ENCODE data around the gene UVRAG. TPM values are rescaled to one million over a fixed set of nuclear protein-coding genes. Genes with fewer than 3 reads are reported as not detected.

UVRAG gene
- total RNA-seq, 1 donor from 2014 or later = 17.8 TPM

DNA sequence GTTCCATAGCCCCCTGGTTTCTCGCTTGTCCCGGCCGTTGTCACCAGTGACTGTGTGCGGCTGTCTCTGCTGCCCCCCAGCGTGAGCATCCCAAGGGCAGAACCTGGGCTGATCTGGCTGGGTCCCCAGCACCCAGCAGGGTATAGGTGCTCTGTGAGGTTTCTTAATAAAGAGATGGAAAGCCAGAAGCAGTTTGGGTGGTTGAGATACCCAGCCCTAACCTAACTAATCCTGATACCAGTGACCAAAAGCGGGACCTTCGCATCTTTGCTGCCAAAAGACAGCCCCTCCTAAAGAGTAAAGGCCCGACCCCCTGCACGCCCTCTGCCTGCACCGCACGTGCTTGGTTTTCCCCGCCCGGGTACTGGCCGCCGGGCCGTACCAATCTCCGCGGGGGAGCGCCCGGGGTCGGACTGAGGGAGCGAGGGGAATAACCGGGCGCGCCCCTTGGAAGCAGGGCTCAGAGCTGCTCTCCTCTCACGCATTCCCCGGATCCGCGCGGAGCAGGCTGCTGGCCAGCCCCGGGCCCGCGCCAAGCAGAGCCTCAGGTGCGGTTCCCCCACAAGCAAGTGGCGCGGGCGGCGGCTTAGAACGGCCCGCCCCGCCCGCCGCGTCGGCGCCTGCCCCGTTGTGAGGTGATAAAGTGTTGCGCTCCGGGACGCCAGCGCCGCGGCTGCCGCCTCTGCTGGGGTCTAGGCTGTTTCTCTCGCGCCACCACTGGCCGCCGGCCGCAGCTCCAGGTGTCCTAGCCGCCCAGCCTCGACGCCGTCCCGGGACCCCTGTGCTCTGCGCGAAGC is 46.7 kb upstream of the UVRAG start, which contains the start of gene DGAT2:
Gene DGAT2 (plus strand): TSS at position 667 of the 797 bp plus-strand sequence. CDS start 214 bp downstream, outside the sequence.
- H3K4me1 Mint-ChIP-seq (ENCODE audit: low read depth, unreplicated experiment) = no peaks in the 10 kb centered on the region
- H3K36me3 Mint-ChIP-seq (ENCODE audit: unreplicated experiment) = no peaks in the 10 kb centered on the region
- TF ChIP-seq, protein P1, sequence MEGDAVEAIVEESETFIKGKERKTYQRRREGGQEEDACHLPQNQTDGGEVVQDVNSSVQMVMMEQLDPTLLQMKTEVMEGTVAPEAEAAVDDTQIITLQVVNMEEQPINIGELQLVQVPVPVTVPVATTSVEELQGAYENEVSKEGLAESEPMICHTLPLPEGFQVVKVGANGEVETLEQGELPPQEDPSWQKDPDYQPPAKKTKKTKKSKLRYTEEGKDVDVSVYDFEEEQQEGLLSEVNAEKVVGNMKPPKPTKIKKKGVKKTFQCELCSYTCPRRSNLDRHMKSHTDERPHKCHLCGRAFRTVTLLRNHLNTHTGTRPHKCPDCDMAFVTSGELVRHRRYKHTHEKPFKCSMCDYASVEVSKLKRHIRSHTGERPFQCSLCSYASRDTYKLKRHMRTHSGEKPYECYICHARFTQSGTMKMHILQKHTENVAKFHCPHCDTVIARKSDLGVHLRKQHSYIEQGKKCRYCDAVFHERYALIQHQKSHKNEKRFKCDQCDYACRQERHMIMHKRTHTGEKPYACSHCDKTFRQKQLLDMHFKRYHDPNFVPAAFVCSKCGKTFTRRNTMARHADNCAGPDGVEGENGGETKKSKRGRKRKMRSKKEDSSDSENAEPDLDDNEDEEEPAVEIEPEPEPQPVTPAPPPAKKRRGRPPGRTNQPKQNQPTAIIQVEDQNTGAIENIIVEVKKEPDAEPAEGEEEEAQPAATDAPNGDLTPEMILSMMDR (IDR thresholded peaks at IDR 0.05; ENCODE audit: partially characterized antibody, unreplicated experiment) = no peak
- DNase-seq = peak; percentile 79
- no peak within 1 kb of the TSS for H3K27ac Mint-ChIP-seq (ENCODE audit: unreplicated experiment)
- H3K27me3 Mint-ChIP-seq (ENCODE audit: unreplicated experiment) = peaks cover 10% of the 10 kb centered on the region
- peaks cover 7% of the 10 kb centered on the region for H3K9me3 Mint-ChIP-seq (ENCODE audit: unreplicated experiment)
- H3K4me3 Mint-ChIP-seq (ENCODE audit: unreplicated experiment) = peak within 1 kb of the TSS; percentile 78

DNA sequence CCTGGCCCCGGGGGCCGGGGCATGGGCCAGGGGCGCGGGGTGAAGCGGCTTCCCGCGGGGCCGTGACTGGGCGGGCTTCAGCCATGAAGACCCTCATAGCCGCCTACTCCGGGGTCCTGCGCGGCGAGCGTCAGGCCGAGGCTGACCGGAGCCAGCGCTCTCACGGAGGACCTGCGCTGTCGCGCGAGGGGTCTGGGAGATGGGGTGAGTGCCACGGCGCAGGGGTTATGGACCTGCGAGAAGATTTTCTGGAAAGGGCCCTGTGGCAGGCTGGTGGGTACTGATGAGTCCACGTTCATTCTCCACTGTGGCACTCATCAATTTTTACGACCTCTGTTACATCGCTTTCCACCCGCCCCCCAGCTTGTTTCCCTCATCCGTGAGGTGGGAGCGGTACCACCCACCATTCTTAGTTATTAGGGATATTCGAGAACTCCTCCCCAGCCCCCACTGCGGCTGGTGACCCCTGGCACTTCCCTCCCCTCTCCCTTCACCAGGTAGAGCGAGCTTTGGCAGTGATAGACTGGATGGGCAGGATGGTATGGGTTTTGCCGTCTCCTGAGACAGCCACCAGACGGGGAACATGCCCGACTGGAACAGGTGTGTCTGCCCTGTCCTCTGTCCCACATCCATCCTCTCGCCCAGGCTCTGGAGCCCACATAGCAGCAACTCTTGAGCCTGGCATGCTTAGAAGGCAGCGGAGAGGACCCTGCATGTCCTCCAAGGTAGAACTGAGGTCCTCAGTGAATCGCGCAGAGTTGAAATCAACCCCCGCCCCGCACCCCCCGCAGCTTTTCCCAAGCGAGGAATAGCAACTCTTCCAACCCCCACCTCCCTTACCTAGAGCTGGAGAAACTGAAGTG is 45.9 kb upstream of the UVRAG start:
- Mint-ChIP-seq H3K27me3 (ENCODE audit: unreplicated experiment) (peaks cover 10% of the 10 kb centered on the region), H3K36me3 (ENCODE audit: unreplicated experiment) (no peaks in the 10 kb centered on the region), H3K9me3 (ENCODE audit: unreplicated experiment) (peaks cover 10% of the 10 kb centered on the region), H3K27ac (ENCODE audit: unreplicated experiment) (no peak overlapping the region), H3K4me3 (ENCODE audit: unreplicated experiment) (peak overlapping the region; percentile 52), H3K4me1 (ENCODE audit: low read depth, unreplicated experiment) (no peaks in the 10 kb centered on the region)
- TF ChIP-seq, protein P1 (IDR thresholded peaks at IDR 0.05; ENCODE audit: partially characterized antibody, unreplicated experiment) = no peak
- DNase-seq = no peak

DNA sequence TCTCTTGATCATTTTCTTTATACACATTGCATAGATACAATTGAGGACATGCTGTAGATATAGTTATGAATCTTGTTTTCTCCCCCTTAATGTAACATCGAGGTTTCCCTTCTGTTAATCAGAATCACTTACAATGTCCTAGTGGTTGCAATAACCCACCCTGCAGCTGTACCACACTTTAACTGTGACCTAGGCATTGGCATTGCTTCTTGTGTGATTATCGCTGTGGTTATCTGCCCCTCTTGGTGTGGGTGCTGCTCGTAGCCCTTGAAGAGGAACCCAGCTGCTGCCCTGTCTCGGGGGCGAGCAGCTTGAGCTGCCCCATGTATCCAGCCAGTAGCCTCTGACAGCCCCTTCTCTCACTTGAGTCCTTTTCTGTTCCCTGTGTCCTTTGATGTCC is 44.9 kb upstream of the UVRAG start:
- Mint-ChIP-seq H3K27me3 (ENCODE audit: unreplicated experiment) (peaks cover 10% of the 10 kb centered on the region), H3K36me3 (ENCODE audit: unreplicated experiment) (no peaks in the 10 kb centered on the region)

DNA sequence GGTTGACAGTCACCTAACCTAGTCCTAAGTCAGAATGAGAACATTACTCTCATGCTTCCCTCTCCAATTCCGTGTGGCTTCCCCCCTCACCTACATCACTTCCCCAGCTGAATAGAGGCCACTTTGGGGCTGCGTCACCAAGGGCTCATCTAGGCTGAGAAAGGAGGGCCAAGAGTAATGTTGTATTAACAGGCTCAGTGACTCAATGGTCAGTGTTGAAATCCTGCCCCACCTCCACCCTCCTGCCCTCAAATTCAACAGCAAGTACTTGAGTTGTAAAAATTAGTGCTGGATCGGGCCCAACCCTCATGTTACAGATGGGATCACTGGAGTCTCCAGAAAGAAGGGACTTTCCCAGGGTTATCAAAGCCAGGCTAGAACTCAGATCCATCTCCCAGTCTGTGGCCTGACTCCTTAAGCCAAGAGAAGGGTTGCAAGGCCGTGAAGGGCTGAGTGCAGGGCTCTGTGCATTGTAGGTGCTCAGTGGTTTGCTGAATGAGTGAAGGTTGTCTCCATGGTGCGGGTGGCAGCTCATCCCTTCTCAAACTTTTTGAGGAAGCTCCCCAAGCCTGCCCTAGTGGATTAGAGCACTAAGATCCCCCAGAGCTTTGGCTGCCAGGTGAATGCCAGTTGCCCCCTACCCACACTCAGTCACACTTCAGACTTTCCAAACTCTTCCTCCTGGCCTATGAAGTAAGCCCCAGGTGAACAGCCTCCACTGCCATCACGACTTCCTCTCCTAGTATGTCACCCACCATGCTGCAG is 43.2 kb upstream of the UVRAG start:
- Mint-ChIP-seq H3K9me3 (ENCODE audit: unreplicated experiment) (peaks cover 10% of the 10 kb centered on the region), H3K27me3 (ENCODE audit: unreplicated experiment) (peaks cover 5% of the 10 kb centered on the region), H3K36me3 (ENCODE audit: unreplicated experiment) (no peaks in the 10 kb centered on the region), H3K27ac (ENCODE audit: unreplicated experiment) (no peak overlapping the region), H3K4me3 (ENCODE audit: unreplicated experiment) (no peak overlapping the region), H3K4me1 (ENCODE audit: low read depth, unreplicated experiment) (no peaks in the 10 kb centered on the region)
- DNase-seq = no peak
- TF ChIP-seq, protein P1 (IDR thresholded peaks at IDR 0.05; ENCODE audit: partially characterized antibody, unreplicated experiment) = no peak

More for the DNA sequence above, 44.9 kb upstream of the UVRAG start:
- no peak overlapping the region for H3K27ac Mint-ChIP-seq (ENCODE audit: unreplicated experiment)
- peaks cover 10% of the 10 kb centered on the region for H3K9me3 Mint-ChIP-seq (ENCODE audit: unreplicated experiment)
- no peaks in the 10 kb centered on the region for H3K4me1 Mint-ChIP-seq (ENCODE audit: low read depth, unreplicated experiment)
- TF ChIP-seq, protein P1 (IDR thresholded peaks at IDR 0.05; ENCODE audit: partially characterized antibody, unreplicated experiment) = no peak
- no peak overlapping the region for H3K4me3 Mint-ChIP-seq (ENCODE audit: unreplicated experiment)
- no peak for DNase-seq

Data from glutamatergic neuron (in vitro differentiated cells).